Suppressor macrophage (primary cell): ENCODE results near the gene LRRC3.
A peak's percentile ranks its signal among the peaks of the same experiment; 100 is the strongest.
"Not testable (repeated sequence)": the region's sequence is repeated elsewhere in the genome, so short reads cannot be mapped to it uniquely, and the experiment has no call there.

Experiments used
- DNase-seq, 4 experiments: peaks; one replicate each; pipeline ENCODE4 v3.0.0-alpha.2; 2020 to 2022

The LRRC3 gene

GRCh38 chr21:44497703-44498126 is 42.4 kb downstream of the LRRC3 start:
- peak in 3 of 4 experiments; percentile 8 to 44 (median 42) for DNase-seq

DNA sequence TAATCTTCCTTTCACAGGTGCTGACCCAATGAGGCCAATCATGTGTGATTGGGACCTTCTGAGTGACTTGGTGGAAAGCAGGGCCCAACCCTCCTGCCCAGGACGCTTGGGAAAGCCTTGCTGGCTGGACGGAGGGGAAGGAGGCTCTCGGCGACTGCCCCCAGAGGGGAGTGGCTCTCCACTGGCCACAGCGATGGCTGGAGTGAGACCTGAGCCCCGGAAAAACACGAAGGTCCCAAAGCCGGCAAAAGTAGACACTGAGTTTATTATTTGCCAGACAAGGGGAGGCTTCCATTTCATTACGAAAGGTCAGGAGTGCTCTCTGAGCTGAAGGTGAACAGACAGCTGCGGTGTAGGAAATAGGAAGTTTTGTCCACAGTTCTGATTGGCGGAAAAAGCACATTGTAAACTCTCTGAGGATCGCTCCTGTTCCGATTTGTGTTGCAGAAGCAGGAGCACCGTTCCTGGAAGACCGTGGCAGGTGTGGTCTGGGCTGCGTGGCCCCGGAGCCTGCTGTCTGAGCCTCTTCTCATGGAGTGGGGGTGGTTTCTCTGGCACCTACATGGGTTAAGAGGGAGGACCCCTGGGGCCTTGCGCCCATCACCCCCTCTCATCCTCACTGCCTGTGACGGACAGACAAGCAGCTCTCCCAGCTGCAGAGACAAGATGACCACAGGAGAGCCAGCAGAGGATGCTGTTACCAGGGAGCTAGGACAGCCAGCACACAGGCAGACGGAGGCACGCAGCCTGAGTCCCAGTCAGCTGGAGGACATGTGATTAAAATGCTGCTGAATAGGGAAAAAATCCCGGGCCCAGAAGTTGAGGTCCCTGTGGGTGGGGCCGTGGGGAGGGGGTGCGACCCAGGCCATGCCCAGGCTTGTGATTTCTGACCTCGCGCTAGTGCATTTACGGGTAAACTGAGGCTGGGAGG is 43.2 kb downstream of the LRRC3 start:
- no peak for DNase-seq

DNA sequence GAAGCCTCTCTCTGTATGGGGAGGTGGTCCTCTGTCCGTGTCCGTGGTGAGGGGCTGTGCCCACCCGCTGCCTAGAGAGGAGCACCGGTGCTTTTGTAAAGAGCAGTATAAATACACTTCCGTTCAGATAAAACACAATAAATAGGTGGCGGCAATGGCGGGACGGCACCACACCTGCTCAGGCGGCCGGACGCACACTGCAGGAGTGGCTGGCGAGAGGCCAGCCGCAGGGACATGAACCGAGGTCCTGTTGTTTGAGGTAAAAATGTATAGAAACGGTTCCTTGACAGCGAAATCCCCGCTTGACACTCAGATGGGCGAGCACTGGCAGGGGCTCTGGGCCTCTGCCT is 43.9 kb downstream of the LRRC3 start:
- no peak for DNase-seq

DNA sequence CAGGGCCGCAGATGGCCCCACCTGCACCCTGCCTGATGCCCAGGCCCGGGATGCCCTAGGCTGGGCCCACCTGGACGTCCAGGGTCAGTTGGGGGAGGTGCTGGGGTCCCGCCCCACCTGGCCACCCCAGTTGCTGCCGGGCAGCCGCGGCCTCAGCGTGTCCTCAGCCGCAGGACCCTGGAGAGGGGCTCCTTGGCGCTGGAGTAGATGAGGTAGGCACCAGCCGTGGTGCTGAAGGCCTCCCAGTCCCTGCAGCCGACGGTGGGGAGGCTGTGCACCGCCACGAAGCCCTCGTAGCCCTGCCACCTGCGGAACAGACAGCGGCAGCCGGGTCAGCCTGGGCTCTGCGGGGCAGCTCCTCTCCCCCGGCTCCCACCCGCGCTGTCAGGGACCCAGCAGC is 44.3 kb downstream of the LRRC3 start:
- DNase-seq = no peak

DNA sequence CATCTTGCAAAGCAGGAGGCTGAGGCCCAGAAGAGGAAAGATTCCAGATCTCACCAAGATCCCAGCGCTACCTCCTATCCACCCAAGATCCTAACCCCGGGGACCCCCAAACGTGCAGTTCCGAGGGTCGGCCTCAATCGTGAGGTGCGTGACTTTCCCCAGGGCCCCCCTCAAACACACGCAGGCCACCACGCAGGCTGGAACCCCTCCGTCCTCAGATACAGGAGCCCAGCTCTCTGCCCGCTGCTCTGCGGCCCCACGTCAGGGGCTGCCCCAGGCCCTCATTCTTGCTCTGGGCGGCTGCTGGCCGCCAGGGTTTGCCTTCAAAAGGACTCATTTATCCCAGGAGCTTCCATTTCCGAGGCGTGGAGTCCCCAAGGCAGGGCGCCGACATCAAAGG is 44.8 kb downstream of the LRRC3 start:
- no peak for DNase-seq

DNA sequence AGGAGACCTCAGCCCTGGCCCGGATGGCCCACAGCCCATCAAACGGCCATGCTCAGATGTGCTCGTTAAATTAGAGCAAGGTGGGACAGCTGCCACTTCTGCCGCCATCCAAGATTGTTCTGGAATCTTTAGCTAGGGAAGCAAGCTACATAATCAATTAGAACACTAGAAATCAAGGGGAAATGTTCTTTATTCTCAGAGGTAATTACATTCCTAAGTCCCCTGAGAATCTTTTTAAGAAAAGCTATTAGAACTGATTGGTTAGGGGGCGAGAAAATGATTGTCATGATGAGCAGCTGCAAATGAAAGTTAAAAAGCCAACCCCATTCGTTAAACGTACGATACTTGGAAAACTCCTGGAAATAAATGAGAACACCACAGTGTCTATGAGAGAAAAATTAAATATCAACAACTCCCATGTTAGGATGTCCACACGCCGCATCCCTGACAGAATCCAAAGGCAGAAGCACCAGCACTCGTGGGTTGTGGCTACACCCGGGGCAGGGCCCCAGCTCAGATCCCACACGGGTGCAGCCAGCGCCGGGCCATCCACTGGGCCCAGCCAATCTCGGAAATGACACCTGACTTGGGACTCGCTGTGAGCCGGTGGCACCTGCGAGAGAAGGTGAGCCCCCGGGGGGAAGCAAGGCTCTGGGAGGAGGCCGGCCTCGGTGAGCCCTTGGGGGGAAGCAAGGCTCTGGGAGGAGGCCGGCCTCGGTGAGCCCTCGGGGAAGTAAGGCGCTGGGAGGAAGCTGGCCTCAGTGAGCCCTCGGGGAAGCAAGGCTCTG is 47.1 kb downstream of the LRRC3 start:
- no peak for DNase-seq

DNA sequence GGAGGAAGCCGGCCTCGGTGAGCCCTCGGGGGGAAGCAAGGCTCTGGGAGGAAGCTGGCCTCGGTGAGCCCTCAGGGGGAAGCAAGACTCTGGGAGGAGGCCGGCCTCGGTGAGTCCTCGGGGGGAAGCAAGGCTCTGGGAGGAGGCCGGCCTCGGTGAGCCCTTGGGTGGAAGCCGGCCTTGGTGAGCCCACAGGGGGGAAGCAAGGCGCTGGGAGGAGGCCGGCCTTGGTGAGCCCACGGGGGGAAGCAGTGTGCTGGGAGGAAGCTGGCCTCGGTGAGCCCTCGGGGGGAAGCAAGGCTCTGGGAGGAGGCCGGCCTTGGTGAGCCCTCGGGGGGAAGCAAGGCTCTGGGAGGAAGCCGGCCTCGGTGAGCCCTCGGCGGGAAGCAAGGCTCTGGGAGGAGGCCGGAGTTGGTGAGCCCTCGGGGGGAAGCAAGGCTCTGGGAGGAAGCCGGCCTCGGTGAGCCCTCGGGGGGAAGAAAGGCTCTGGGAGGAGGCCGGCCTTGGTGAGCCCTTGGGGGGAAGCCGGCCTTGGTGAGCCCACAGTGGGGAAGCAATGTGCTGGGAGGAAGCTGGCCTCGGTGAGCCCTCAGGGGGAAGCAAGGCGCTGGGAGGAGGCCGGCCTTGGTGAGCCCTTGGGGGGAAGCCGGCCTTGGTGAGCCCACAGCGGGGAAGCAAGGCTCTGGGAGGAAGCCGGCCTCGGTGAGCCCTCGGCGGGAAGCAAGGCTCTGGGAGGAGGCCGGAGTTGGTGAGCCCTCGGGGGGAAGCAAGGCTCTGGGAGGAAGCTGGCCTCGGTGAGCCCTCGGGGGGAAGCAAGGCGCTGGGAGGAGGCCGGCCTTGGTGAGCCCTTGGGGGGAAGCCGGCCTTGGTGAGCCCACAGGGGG is 47.9 kb downstream of the LRRC3 start:
- DNase-seq = not testable (repeated sequence)

- peak; percentile 16 to 70 (median 54) for DNase-seq
These were observed 48.6 kb downstream of the LRRC3 start for GRCh38 chr21:44503901-44504399.

DNA sequence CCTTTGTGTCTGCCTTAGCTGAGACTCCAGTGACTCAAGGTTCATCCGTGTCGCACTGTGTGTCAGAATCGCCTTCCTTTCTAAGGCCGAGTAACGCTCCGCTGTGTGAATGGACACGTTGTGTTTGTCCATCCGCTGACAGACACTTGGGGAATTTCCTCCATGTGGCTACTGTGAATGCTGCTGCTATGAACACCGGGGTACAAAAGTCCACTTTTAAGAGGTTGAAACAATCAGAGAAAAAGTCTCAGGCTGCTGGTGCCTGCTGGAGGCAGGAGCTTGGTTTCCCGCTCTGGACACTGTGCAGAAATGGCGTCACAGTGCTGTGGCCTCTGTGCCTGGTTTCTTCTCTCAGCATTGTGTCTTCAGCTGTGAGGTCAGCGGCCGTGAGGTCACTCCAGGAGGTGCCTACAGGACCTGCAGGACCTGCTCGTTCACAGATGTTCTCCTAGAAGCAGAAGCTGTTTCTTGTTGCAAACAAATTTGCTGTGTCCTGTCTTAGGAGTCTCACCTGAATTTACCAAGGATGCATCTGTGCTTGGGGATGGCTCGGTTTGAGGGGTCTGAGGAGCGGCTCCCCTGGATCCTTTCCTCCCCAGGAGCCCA is 50.5 kb downstream of the LRRC3 start:
- DNase-seq = no peak

GRCh38 chr21:44506279-44507255 is 51.3 kb downstream of the LRRC3 start:
- no peak for DNase-seq

- no peak for DNase-seq
These were observed 52.5 kb downstream of the LRRC3 start for GRCh38 chr21:44507673-44508425.

GRCh38 chr21:44508426-44508710 is 53.1 kb downstream of the LRRC3 start:
- DNase-seq = no peak

- DNase-seq = no peak
These were observed 53.6 kb downstream of the LRRC3 start for GRCh38 chr21:44508711-44509445.

DNA sequence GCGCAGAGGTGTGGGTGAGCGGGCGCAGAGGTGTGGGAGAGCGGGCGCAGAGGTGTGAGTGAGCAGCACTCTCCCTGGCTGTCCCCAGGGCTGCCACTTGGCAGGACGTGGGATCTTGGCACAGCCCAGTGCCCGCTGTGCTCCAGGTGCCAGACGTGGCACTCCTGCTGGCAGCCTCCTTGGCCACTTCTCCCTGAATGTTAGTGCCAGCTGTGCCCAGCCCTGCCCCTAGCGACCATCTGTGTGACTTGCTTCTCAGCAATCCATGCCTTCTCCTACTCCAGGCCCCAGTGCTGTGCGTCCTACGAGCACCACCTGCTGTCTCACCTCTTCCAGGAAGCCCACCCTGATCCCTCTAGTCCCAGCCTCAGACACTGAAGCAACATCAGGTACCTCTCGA is 54.2 kb downstream of the LRRC3 start:
- peak in 2 of 4 experiments; percentile 33 to 37 for DNase-seq

DNA sequence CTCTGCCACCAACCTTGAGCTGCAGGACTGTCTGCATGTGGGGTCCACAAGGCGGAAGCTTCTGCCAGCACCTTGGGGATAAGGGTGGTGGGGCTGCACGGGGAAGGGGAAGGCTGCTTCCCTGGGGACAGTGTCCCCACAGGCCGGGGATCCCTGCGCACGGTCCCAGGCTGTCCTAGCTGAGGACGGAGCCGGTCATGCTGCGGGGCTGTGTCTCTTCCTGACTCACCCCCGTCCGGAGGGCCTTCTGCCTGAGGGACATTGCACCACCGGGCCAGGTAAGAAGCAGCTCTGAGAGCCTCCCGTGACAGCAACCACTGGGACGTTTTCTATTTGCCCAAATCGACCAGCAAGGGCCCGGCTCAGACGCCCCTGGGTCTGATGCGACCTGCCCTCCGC is 54.8 kb downstream of the LRRC3 start:
- DNase-seq = no peak

GRCh38 chr21:44510508-44511218 is 55.4 kb downstream of the LRRC3 start:
- peak; percentile 59 to 76 (median 67) for DNase-seq

GRCh38 chr21:44511219-44511937 is 56.1 kb downstream of the LRRC3 start:
- no peak for DNase-seq
